Measurements from ENCODE around the gene GAGE13.
"Not testable (repeated sequence)": the region's sequence is repeated elsewhere in the genome, so short reads cannot be mapped to it uniquely, and the experiment has no call there.

Gene GAGE13

GRCh38 chrX:49290215-49290614 is 41.2 kb upstream of the GAGE13 start:
- no peak for DNase-seq
- Histone ChIP-seq H3K4me3 (ENCODE audit: low read depth, low read length) (no peak overlapping the region), H3K27me3 (replicated peaks) (no peaks in the 10 kb centered on the region), H3K36me3 (replicated peaks) (no peaks in the 10 kb centered on the region), H3K27ac (no peak overlapping the region)
- in situ Hi-C loops (cut with HindIII; ENCODE audit: low pct_ligation_motif_present, low sequenced_read_pairs): no loop called here
- no peak for TF ChIP-seq CTCF (IDR thresholded peaks at IDR 0.05; ENCODE audit: low read depth, low read length, missing control alignments)

GRCh38 chrX:49291615-49292337 is 39.6 kb upstream of the GAGE13 start:
- Histone ChIP-seq H3K4me3 (ENCODE audit: low read depth, low read length) (no peak overlapping the region), H3K27me3 (replicated peaks) (no peaks in the 10 kb centered on the region), H3K27ac (no peak overlapping the region), H3K36me3 (replicated peaks) (no peaks in the 10 kb centered on the region)
- peak; percentile 78 for TF ChIP-seq CTCF (IDR thresholded peaks at IDR 0.05; ENCODE audit: low read depth, low read length, missing control alignments)
- in situ Hi-C loops (cut with HindIII; ENCODE audit: low pct_ligation_motif_present, low sequenced_read_pairs): no loop called here
- peak; percentile 42 for DNase-seq

- DNase-seq: no peak
- no peak overlapping the region for H3K4me3 ChIP-seq (ENCODE audit: low read depth, low read length)
- no peak for TF ChIP-seq CTCF (IDR thresholded peaks at IDR 0.05; ENCODE audit: low read depth, low read length, missing control alignments)
- no peaks in the 10 kb centered on the region for H3K36me3 ChIP-seq (replicated peaks)
- H3K27me3 ChIP-seq (replicated peaks): no peaks in the 10 kb centered on the region
- H3K27ac ChIP-seq: no peak overlapping the region
- in situ Hi-C loops (cut with HindIII; ENCODE audit: low pct_ligation_motif_present, low sequenced_read_pairs): no loop called here
Observed at GRCh38 chrX:49292400-49293362, 38.7 kb upstream of the GAGE13 start.

GRCh38 chrX:49299293-49299692 is 32.1 kb upstream of the GAGE13 start:
- H3K27me3 ChIP-seq (replicated peaks); in situ Hi-C loops (cut with HindIII; ENCODE audit: low pct_ligation_motif_present, low sequenced_read_pairs); H3K36me3 ChIP-seq (replicated peaks); H3K27ac ChIP-seq; H3K4me3 ChIP-seq (ENCODE audit: low read depth, low read length); DNase-seq: not testable (repeated sequence)

- Histone ChIP-seq H3K4me3 (ENCODE audit: low read depth, low read length) (no peak overlapping the region), H3K36me3 (replicated peaks) (no peaks in the 10 kb centered on the region), H3K27ac (no peak overlapping the region), H3K27me3 (replicated peaks) (no peaks in the 10 kb centered on the region)
- in situ Hi-C loops (cut with HindIII; ENCODE audit: low pct_ligation_motif_present, low sequenced_read_pairs): no loop called here
- no peak for TF ChIP-seq CTCF (IDR thresholded peaks at IDR 0.05; ENCODE audit: low read depth, low read length, missing control alignments)
- no peak for DNase-seq
Observed at GRCh38 chrX:49300703-49301102, 30.7 kb upstream of the GAGE13 start.

- no peak for DNase-seq
Observed at GRCh38 chrX:49303346-49303745, 28.0 kb upstream of the GAGE13 start, which contains the start of gene GAGE10. Gene GAGE10, plus strand, starts transcription at chrX:49303646. Its CDS starts 1,214 bp downstream, at chrX:49304860.

GRCh38 chrX:49307775-49308174 is 23.6 kb upstream of the GAGE13 start:
- in situ Hi-C loops (cut with HindIII; ENCODE audit: low pct_ligation_motif_present, low sequenced_read_pairs); DNase-seq; H3K27me3 ChIP-seq (replicated peaks); H3K27ac ChIP-seq; H3K4me3 ChIP-seq (ENCODE audit: low read depth, low read length); H3K36me3 ChIP-seq (replicated peaks): not testable (repeated sequence)

More at GRCh38 chrX:49303346-49303745, 28.0 kb upstream of the GAGE13 start, which contains the start of gene GAGE10:
- in situ Hi-C loops (cut with HindIII; ENCODE audit: low pct_ligation_motif_present, low sequenced_read_pairs): no loop called here
- Histone ChIP-seq H3K27me3 (replicated peaks) (no peaks in the 10 kb centered on the region), H3K4me3 (ENCODE audit: low read depth, low read length) (no peak within 1 kb of the TSS), H3K36me3 (replicated peaks) (no peaks in the 10 kb centered on the region), H3K27ac (no peak within 1 kb of the TSS)
- TF ChIP-seq CTCF (IDR thresholded peaks at IDR 0.05; ENCODE audit: low read depth, low read length, missing control alignments): no peak

All from brain microvascular endothelial cell (primary cell).